Astrocyte (in vitro differentiated cells and primary cell): Measurements from ENCODE around the gene CPNE5.

Experiments
- EZH2 ChIP-seq: IDR thresholded peaks from 2 replicates; pipeline ENCODE4 v1.6.1; 2012; ENCODE audit warnings: mild to moderate bottlenecking, low read length, inconsistent platforms; ENCODE audit not compliant: insufficient read depth
- TF ChIP-seq, protein P1 (sequence below): IDR thresholded peaks from 2 replicates; pipeline ENCODE4 v1.5.1; 2011; ENCODE audit warnings: low read depth, mild to moderate bottlenecking, inconsistent platforms, low read length, moderate library complexity; ENCODE audit not compliant: insufficient read depth

DNA sequence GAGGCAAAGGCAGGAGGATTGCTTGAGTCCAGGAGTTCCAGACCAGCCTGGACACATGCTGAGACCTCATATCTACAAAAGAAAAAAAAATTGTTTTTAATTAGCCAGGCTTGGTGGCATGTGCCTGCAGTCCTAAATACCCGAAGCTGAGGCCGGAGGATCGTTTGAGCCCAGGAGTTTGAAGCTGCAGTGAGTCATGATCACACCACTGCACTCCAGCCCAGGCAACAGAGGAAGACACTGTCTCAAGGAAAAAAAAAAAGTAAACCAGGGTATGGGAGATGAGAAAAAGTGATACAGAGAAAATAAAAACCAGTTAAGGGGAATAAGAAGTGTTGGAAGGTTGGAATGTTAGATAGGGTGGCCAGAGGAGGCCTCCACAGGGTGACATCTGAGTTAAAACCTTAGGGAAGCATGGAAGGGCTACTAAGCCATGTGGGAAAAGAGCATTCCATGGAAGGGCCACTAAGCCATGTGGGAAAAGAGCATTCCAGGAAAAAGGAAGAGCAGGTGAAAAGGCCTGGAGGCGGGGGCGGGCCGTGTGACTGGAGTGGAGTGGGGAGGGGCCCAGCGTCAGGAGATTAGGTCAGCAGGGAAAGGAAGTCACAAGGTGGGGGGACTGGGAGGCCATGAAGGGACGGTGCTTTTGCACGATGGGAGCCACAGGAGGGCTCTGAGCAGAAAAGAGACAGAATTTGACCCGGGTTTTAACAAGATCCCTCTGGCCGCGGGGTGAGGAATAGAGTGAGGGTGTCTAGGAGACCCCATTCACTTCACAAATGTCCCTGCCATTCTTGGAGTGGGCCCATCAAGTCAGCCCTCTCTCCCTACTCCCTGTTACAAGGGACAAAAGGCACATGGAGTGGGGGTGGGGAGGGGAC, 18.3 kb downstream of the CPNE5 start:
- TF ChIP-seq, protein P1, sequence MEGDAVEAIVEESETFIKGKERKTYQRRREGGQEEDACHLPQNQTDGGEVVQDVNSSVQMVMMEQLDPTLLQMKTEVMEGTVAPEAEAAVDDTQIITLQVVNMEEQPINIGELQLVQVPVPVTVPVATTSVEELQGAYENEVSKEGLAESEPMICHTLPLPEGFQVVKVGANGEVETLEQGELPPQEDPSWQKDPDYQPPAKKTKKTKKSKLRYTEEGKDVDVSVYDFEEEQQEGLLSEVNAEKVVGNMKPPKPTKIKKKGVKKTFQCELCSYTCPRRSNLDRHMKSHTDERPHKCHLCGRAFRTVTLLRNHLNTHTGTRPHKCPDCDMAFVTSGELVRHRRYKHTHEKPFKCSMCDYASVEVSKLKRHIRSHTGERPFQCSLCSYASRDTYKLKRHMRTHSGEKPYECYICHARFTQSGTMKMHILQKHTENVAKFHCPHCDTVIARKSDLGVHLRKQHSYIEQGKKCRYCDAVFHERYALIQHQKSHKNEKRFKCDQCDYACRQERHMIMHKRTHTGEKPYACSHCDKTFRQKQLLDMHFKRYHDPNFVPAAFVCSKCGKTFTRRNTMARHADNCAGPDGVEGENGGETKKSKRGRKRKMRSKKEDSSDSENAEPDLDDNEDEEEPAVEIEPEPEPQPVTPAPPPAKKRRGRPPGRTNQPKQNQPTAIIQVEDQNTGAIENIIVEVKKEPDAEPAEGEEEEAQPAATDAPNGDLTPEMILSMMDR: no peak
- no peak for TF ChIP-seq EZH2
